ENCODE data around the gene STIM2. TPM values are rescaled to one million over a fixed set of nuclear protein-coding genes. Genes with fewer than 3 reads are reported as not detected.
A peak's percentile ranks its signal among the peaks of the same experiment; 100 is the strongest.

STIM2 gene
- total RNA-seq, 1 experiment from 2014 or later = 30.2 TPM

DNA sequence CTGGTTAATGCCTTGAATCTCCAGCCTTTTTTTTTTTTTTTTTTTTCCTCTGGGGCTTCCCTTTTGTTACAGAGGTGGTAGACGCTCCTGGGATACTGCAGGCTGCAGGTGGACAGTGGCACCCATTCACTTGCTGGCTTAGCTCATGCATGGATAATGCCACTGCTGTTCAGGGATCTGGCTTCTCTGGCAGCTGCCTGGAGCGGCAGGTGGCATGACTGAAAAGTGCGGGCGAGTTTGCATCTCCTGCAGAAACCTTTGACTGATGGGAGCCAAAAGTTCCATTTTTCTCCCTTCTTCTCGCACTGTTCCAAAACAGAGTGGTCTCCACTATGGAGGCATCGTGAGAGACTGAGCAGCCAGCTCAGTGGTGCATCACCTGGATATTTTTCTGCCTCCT lies 5.9 kb upstream of the STIM2 start:
- no TSS peak for BruUV-seq (replicated peaks)
- TF ChIP-seq, protein P1, sequence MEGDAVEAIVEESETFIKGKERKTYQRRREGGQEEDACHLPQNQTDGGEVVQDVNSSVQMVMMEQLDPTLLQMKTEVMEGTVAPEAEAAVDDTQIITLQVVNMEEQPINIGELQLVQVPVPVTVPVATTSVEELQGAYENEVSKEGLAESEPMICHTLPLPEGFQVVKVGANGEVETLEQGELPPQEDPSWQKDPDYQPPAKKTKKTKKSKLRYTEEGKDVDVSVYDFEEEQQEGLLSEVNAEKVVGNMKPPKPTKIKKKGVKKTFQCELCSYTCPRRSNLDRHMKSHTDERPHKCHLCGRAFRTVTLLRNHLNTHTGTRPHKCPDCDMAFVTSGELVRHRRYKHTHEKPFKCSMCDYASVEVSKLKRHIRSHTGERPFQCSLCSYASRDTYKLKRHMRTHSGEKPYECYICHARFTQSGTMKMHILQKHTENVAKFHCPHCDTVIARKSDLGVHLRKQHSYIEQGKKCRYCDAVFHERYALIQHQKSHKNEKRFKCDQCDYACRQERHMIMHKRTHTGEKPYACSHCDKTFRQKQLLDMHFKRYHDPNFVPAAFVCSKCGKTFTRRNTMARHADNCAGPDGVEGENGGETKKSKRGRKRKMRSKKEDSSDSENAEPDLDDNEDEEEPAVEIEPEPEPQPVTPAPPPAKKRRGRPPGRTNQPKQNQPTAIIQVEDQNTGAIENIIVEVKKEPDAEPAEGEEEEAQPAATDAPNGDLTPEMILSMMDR (conservative IDR thresholded peaks at IDR 0.05) = no peak
- TF ChIP-seq EZH2 (IDR thresholded peaks at IDR 0.05; ENCODE audit: low read depth) = no peak
- intact Hi-C loops (cut with micrococcal nuclease; ENCODE audit: unreplicated experiment) = loop anchor here (5.0 to 10.0 kb wide), 3 partner anchors 130 to 1692 kb away; partner anchors contain the start of gene SEPSECS

DNA sequence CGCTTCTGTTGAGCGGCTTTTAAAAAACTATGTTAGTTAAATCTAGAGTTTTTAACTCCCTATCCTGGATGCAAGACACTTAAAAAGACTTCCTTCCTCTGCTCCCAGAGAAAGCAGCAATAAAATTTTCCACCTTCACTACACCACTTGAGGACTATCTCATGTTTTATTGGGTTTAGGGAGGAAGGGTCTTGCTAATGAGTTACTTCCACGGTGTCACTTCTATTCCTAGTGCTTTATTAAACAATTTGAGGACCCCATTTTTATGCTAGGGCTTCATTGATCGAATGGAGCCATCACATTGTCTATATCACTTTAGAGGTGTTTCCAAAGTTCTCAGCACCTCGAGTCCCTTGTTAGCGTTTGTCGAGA lies 3.7 kb upstream of the STIM2 start:
- H3K27ac ChIP-seq = peak overlapping the region; percentile 30; the same call in 1 of the 2 replicates
- H2AFZ ChIP-seq = peak overlapping the region; percentile 100
- ChIA-PET POLR2A (ENCODE audit: unreplicated experiment) (no interaction called here), CTCF (no interaction called here)
- peaks cover 19% of the 10 kb centered on the region for H3F3A ChIP-seq (ENCODE audit: insufficient read depth, low read depth)
- no peaks in the 10 kb centered on the region for H3K9me2 ChIP-seq (ENCODE audit: insufficient read depth)
- H3K4me3 ChIP-seq = peak overlapping the region; percentile 65
- H4K20me1 ChIP-seq (ENCODE audit: insufficient read depth) = no peaks in the 10 kb centered on the region
- H3K79me2 ChIP-seq (ENCODE audit: low read depth) = peaks cover 18% of the 10 kb centered on the region; the same call in 1 of the 2 replicates
- no peaks in the 10 kb centered on the region for H3K36me3 ChIP-seq (ENCODE audit: low read depth)
- H3K4me1 ChIP-seq (replicated peaks; ENCODE audit: insufficient read depth) = peaks cover 13% of the 10 kb centered on the region
- BruUV-seq (replicated peaks) = no TSS peak
- H3K4me2 ChIP-seq = peak overlapping the region; percentile 96
- no peak for DNase-seq
- no peaks in the 10 kb centered on the region for H3K9me3 ChIP-seq (ENCODE audit: insufficient read depth, low read depth)
- no peaks in the 10 kb centered on the region for H3K27me3 ChIP-seq (ENCODE audit: insufficient read depth, low read depth)
- intact Hi-C loops (cut with micrococcal nuclease; ENCODE audit: unreplicated experiment) = loop anchor here (5.0 to 10.0 kb wide), 3 partner anchors 132 to 1695 kb away; partner anchors contain the start of gene SEPSECS
- TF ChIP-seq EZH2 (IDR thresholded peaks at IDR 0.05; ENCODE audit: low read depth) = no peak
- TF ChIP-seq, protein P1 (conservative IDR thresholded peaks at IDR 0.05) = no peak

More for the DNA sequence above, 5.9 kb upstream of the STIM2 start:
- peaks cover 11% of the 10 kb centered on the region for H3F3A ChIP-seq (ENCODE audit: insufficient read depth, low read depth)
- H3K4me3 ChIP-seq = no peak overlapping the region
- H3K9me3 ChIP-seq (ENCODE audit: insufficient read depth, low read depth) = no peaks in the 10 kb centered on the region
- DNase-seq = no peak
- ChIA-PET POLR2A (ENCODE audit: unreplicated experiment) (interaction anchor here (0.6 kb wide), 1 partner anchor 26 kb away, joined by 7 read pairs; no protein-coding TSS in a partner anchor), CTCF (interaction anchor here (0.6 kb wide), 1 partner anchor 13 kb away, joined by 4 read pairs; no protein-coding TSS in a partner anchor)
- H3K36me3 ChIP-seq (ENCODE audit: low read depth) = no peaks in the 10 kb centered on the region
- H3K27ac ChIP-seq = no peak overlapping the region
- no peak overlapping the region for H2AFZ ChIP-seq
- H3K4me2 ChIP-seq = no peak overlapping the region
- peaks cover 11% of the 10 kb centered on the region for H3K4me1 ChIP-seq (replicated peaks; ENCODE audit: insufficient read depth)
- no peaks in the 10 kb centered on the region for H3K9me2 ChIP-seq (ENCODE audit: insufficient read depth)
- H4K20me1 ChIP-seq (ENCODE audit: insufficient read depth) = no peaks in the 10 kb centered on the region
- H3K27me3 ChIP-seq (ENCODE audit: insufficient read depth, low read depth) = no peaks in the 10 kb centered on the region
- peaks cover 13% of the 10 kb centered on the region; the same call in 1 of the 2 replicates for H3K79me2 ChIP-seq (ENCODE audit: low read depth)

DNA sequence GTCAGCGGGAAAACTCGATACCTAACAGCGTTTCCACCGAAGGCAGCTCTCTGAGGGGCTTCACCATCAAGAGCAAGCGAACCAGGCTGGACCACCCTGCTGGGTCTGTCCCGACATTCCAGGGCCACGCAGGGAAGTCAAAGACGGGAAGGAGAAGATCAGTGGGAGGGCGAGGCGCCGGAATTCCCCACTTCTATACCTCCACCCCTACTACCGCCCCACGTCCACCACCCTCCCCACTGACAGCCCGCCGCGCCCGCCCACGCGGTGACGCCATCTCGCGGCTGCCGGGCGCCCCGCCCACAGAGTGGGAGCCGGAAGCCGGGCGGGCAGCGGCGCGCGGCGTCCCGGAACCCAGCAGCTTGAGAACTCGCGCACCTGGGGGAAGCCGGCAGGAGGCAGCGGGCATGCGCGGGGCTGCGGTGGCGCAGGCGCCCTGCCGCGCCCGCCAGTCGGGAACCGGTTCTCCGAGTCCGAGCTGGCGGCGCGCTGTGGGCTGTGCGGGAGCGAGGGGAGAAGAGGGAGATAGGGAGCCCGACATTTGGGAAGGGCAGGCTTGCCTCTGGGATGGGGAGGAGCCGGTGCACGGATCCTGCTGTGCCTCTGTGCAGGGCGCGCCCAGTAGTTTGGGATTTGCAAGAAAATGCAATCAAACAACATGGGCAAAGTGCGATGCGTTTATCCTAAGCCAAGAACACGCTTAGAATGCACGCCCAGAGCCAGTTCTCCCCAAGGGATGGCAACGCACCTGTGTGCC lies 3.2 kb upstream of the STIM2 start:
- Histone ChIP-seq H3K4me1 (replicated peaks; ENCODE audit: insufficient read depth) (peaks cover 15% of the 10 kb centered on the region), H3K36me3 (ENCODE audit: low read depth) (no peaks in the 10 kb centered on the region), H2AFZ (peak overlapping the region; percentile 100), H3K9me2 (ENCODE audit: insufficient read depth) (no peaks in the 10 kb centered on the region), H3K27me3 (ENCODE audit: insufficient read depth, low read depth) (no peaks in the 10 kb centered on the region), H3F3A (ENCODE audit: insufficient read depth, low read depth) (peaks cover 19% of the 10 kb centered on the region), H3K79me2 (ENCODE audit: low read depth) (peaks cover 23% of the 10 kb centered on the region), H3K4me3 (peak overlapping the region; percentile 65), H3K9me3 (ENCODE audit: insufficient read depth, low read depth) (no peaks in the 10 kb centered on the region), H3K27ac (peak overlapping the region; percentile 30; the same call in 1 of the 2 replicates), H4K20me1 (ENCODE audit: insufficient read depth) (no peaks in the 10 kb centered on the region), H3K4me2 (peak overlapping the region; percentile 96)
- TF ChIP-seq EZH2 (IDR thresholded peaks at IDR 0.05; ENCODE audit: low read depth) = no peak
- TF ChIP-seq, protein P1 (conservative IDR thresholded peaks at IDR 0.05) = no peak
- DNase-seq = peak; percentile 70 to 92
- intact Hi-C loops (cut with micrococcal nuclease; ENCODE audit: unreplicated experiment) = loop anchor here (5.0 to 10.0 kb wide), 3 partner anchors 133 to 1695 kb away; partner anchors contain the start of gene SEPSECS
- ChIA-PET POLR2A (ENCODE audit: unreplicated experiment) (interaction anchor here (0.6 kb wide), 4 partner anchors 11 to 805 kb away, joined by 3 to 7 read pairs (median 6); no protein-coding TSS in a partner anchor), CTCF (no interaction called here)
- TSS peak; percentile 46 for BruUV-seq (replicated peaks)

All from PC-9 (cell line).